NK-92 (cell line): ENCODE measurements around the gene CRELD2.

Experiments used
- DNase-seq: peaks from one replicate; lab custom pipeline; 2025; ENCODE audit not compliant: unreplicated experiment; lab: John Stamatoyannopoulos, UW

CRELD2 gene

GRCh38 chr22:49910229-49911155 lies 7.9 kb upstream of the CRELD2 start:
- DNase-seq, result no peak

GRCh38 chr22:49911881-49912625 lies 6.4 kb upstream of the CRELD2 start:
- no peak for DNase-seq

GRCh38 chr22:49913026-49913425 lies 5.4 kb upstream of the CRELD2 start:
- no peak for DNase-seq

- no peak for DNase-seq
These were observed 5.0 kb upstream of the CRELD2 start for GRCh38 chr22:49913446-49913845.

- DNase-seq, result no peak
These were observed 4.2 kb upstream of the CRELD2 start for GRCh38 chr22:49914256-49914655.

GRCh38 chr22:49915610-49916009 lies 2.8 kb upstream of the CRELD2 start:
- DNase-seq, result no peak

GRCh38 chr22:49916831-49917230 lies 1.6 kb upstream of the CRELD2 start:
- DNase-seq, result no peak

GRCh38 chr22:49918911-49919881 lies 762 bp downstream of the CRELD2 start:
- DNase-seq, result no peak

GRCh38 chr22:49920859-49921258 lies 2.4 kb downstream of the CRELD2 start:
- DNase-seq, result no peak

GRCh38 chr22:49921508-49922278 lies 3.3 kb downstream of the CRELD2 start:
- no peak for DNase-seq

- no peak for DNase-seq
These were observed 4.0 kb downstream of the CRELD2 start for GRCh38 chr22:49922484-49922883.

GRCh38 chr22:49922926-49923325 lies 4.5 kb downstream of the CRELD2 start:
- DNase-seq, result no peak

- DNase-seq, result no peak
These were observed 5.0 kb downstream of the CRELD2 start for GRCh38 chr22:49923445-49923844.

GRCh38 chr22:49924113-49924833 lies 5.8 kb downstream of the CRELD2 start:
- no peak for DNase-seq

- no peak for DNase-seq
These were observed 7.2 kb downstream of the CRELD2 start for GRCh38 chr22:49925525-49926128.

- DNase-seq, result no peak
These were observed 8.5 kb downstream of the CRELD2 start for GRCh38 chr22:49926916-49927315.

- DNase-seq, result no peak
These were observed 9.2 kb downstream of the CRELD2 start for GRCh38 chr22:49927483-49928184.

GRCh38 chr22:49928185-49928495 lies 9.7 kb downstream of the CRELD2 start:
- no peak for DNase-seq
